HepG2 (cell line): ENCODE results near the gene HRG. TPM values are rescaled to one million over a fixed set of nuclear protein-coding genes. Genes with fewer than 3 reads are reported as not detected.

Source experiments
- GFI1 ChIP-seq: sonication (generic); formaldehyde crosslinking; IDR thresholded peaks from 2 replicates; pipeline ENCODE4 v1.5.0; 2020; ENCODE audit warnings: missing genetic modification reagents, mild to moderate bottlenecking, borderline replicate concordance
- HMG20B ChIP-seq: conservative IDR thresholded peaks from 2 replicates; pipeline ENCODE4 v1.6.1; 2016; ENCODE audit warnings: missing genetic modification reagents, missing compliant biosample characterization
- MAZ ChIP-seq, 2 experiments: sonication (generic) in 1 of 2; formaldehyde crosslinking in 1 of 2; IDR thresholded peaks; 2 replicates each; pipeline versions ENCODE4 v1.5.0 to v1.6.1; 2012 to 2020; ENCODE audit warnings: low read depth in 2 of 2, mild to moderate bottlenecking in 2 of 2, borderline replicate concordance in 1 of 2, improper control_type of control experiment in 1 of 2, low read length in 1 of 2, missing genetic modification reagents in 1 of 2, moderate library complexity in 1 of 2
- PHF5A ChIP-seq: IDR thresholded peaks from one replicate; pipeline ENCODE4 v1.6.1; 2018; ENCODE audit warnings: low read depth, missing genetic modification reagents; ENCODE audit not compliant: unreplicated experiment
- SUZ12 ChIP-seq: fragments of 150-350 bp; IDR thresholded peaks from 2 replicates; pipeline ENCODE4 v1.6.1; 2014; ENCODE audit warnings: low read depth, low read length
- ZBTB8A ChIP-seq: sonication (generic); formaldehyde crosslinking; IDR thresholded peaks from 2 replicates; pipeline ENCODE4 v1.4.0; 2020; ENCODE audit warnings: mild to moderate bottlenecking, low read depth, missing genetic modification reagents, borderline replicate concordance
- ZMYM2 ChIP-seq: sonication (generic); formaldehyde crosslinking; IDR thresholded peaks from 2 replicates; pipeline ENCODE4 v1.8.0; 2022; ENCODE audit warnings: mild to moderate bottlenecking, missing genetic modification reagents
- ZNF205 ChIP-seq: IDR thresholded peaks from 2 replicates; pipeline ENCODE4 v1.6.1; 2018; ENCODE audit warnings: missing biosample characterization, missing genetic modification reagents
- ZNF496 ChIP-seq: sonication (generic); formaldehyde crosslinking; IDR thresholded peaks from 2 replicates; pipeline ENCODE4 v1.8.1; 2023; ENCODE audit warnings: mild to moderate bottlenecking, moderate library complexity, missing genetic modification reagents; ENCODE audit not compliant: insufficient replicate concordance
- polyA plus RNA-seq, 8 experiments: library from polyadenylated mRNA; depleted of rRNA in 3 of 8; stranded (reverse) in 7 of 8; unstranded in 1 of 8; fragments of >200 nt; fragmentation: Illumina TruSeq in 4 of 8; extraction: Trizol in 4 of 8; gene quantifications; 2 replicates each; pipeline versions ENCODE4 v1.2.1 to v1.2.3, GENCODE V29; 2011 to 2016; ENCODE audit warnings: low read depth in 4 of 8, missing spikeins in 1 of 8, mixed read lengths in 1 of 8; ENCODE audit not compliant: insufficient read depth in 1 of 8
- total RNA-seq, 5 experiments: library from RNA; depleted of rRNA; stranded (reverse); fragments of >200 nt; fragmentation: Illumina TruSeq; extraction: Trizol; gene quantifications; 2 replicates each; pipeline ENCODE4 v1.2.3, GENCODE V29; 2016; ENCODE audit warnings: low read depth in 1 of 5
- TF ChIP-seq, protein P1 (sequence below): sonication (generic); formaldehyde crosslinking; IDR thresholded peaks from 2 replicates; pipeline ENCODE4 v1.5.1; 2020; ENCODE audit warnings: mild to moderate bottlenecking, missing genetic modification reagents, borderline replicate concordance
- TF ChIP-seq, protein P2 (sequence below): sonication (generic); formaldehyde crosslinking; IDR thresholded peaks from 2 replicates; pipeline ENCODE4 v1.4.0; 2020; ENCODE audit warnings: missing genetic modification reagents
- TF ChIP-seq, protein P3 (sequence below), 2 experiments: IDR thresholded peaks; 2 replicates each; pipeline ENCODE4 v1.6.1; 2011 to 2012; ENCODE audit warnings: low read length in 2 of 2, borderline replicate concordance in 1 of 2, low read depth in 1 of 2, mild to moderate bottlenecking in 1 of 2, moderate library complexity in 1 of 2
- TF ChIP-seq, protein P4 (sequence below): sonication (generic); formaldehyde crosslinking; IDR thresholded peaks from 2 replicates; pipeline ENCODE4 v1.5.0; 2020; ENCODE audit warnings: missing genetic modification reagents

HRG gene
- total and polyA plus RNA-seq, 2 of the 13 experiments (the other 11 are each of a cell fraction or from before 2014, with no cell fraction given): 0.09 to 0.11 TPM

DNA sequence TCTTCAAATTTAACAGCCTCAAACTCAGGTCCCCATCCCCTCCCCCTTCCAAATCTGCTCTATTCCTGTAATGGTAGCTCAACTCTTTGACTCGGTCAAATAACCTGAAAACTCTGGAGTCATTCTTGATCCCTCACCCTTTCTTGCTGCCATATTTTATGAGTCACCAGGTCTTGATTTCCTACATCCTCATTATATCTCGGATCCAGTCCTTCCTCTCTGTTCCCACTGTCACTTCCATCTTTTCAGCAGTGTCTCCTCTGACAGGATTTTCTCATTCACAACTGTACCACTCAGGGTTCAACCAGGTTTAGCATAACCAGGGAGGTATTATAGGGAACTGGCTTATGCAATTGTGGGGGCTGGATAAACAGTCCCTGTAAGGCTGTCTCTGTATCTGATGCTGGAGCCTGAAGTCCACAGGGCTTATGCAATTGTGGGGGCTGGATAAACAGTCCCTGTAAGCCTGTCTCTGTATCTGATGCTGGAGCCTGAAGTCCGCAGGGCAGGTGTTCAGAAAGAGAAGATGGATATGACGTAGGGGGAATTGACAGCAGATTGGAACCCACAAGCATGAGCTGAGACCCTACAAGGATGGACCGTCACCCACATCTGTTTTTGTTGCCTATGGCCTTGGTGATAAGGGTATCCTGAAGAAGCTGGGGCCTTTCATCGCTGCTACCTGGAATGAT, 34.7 kb upstream of the HRG start (continued):
- TF ChIP-seq PHF5A (CRISPR knock-in tag): no peak
- peak; percentile 80; the same call in 1 of the 2 replicates for TF ChIP-seq MAZ (IDR thresholded peaks at IDR 0.05; ENCODE audit: borderline replicate concordance, low read depth, low read length)
- TF ChIP-seq MAZ (CRISPR knock-in tag; IDR thresholded peaks at IDR 0.05; ENCODE audit: low read depth): peak; percentile 86
- peak; percentile 65; the same call in 1 of the 2 replicates for TF ChIP-seq ZNF205 (CRISPR knock-in tag)
- TF ChIP-seq ZMYM2 (CRISPR knock-in tag): no peak
- TF ChIP-seq, protein P1, sequence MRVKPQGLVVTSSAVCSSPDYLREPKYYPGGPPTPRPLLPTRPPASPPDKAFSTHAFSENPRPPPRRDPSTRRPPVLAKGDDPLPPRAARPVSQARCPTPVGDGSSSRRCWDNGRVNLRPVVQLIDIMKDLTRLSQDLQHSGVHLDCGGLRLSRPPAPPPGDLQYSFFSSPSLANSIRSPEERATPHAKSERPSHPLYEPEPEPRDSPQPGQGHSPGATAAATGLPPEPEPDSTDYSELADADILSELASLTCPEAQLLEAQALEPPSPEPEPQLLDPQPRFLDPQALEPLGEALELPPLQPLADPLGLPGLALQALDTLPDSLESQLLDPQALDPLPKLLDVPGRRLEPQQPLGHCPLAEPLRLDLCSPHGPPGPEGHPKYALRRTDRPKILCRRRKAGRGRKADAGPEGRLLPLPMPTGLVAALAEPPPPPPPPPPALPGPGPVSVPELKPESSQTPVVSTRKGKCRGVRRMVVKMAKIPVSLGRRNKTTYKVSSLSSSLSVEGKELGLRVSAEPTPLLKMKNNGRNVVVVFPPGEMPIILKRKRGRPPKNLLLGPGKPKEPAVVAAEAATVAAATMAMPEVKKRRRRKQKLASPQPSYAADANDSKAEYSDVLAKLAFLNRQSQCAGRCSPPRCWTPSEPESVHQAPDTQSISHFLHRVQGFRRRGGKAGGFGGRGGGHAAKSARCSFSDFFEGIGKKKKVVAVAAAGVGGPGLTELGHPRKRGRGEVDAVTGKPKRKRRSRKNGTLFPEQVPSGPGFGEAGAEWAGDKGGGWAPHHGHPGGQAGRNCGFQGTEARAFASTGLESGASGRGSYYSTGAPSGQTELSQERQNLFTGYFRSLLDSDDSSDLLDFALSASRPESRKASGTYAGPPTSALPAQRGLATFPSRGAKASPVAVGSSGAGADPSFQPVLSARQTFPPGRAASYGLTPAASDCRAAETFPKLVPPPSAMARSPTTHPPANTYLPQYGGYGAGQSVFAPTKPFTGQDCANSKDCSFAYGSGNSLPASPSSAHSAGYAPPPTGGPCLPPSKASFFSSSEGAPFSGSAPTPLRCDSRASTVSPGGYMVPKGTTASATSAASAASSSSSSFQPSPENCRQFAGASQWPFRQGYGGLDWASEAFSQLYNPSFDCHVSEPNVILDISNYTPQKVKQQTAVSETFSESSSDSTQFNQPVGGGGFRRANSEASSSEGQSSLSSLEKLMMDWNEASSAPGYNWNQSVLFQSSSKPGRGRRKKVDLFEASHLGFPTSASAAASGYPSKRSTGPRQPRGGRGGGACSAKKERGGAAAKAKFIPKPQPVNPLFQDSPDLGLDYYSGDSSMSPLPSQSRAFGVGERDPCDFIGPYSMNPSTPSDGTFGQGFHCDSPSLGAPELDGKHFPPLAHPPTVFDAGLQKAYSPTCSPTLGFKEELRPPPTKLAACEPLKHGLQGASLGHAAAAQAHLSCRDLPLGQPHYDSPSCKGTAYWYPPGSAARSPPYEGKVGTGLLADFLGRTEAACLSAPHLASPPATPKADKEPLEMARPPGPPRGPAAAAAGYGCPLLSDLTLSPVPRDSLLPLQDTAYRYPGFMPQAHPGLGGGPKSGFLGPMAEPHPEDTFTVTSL (CRISPR knock-in tag): peak; percentile 81; the same call in 1 of the 2 replicates
- TF ChIP-seq HMG20B (CRISPR knock-in tag): peak; percentile 71; the same call in 1 of the 2 replicates
- peak; percentile 93 for TF ChIP-seq GFI1 (CRISPR knock-in tag)
- TF ChIP-seq, protein P2, sequence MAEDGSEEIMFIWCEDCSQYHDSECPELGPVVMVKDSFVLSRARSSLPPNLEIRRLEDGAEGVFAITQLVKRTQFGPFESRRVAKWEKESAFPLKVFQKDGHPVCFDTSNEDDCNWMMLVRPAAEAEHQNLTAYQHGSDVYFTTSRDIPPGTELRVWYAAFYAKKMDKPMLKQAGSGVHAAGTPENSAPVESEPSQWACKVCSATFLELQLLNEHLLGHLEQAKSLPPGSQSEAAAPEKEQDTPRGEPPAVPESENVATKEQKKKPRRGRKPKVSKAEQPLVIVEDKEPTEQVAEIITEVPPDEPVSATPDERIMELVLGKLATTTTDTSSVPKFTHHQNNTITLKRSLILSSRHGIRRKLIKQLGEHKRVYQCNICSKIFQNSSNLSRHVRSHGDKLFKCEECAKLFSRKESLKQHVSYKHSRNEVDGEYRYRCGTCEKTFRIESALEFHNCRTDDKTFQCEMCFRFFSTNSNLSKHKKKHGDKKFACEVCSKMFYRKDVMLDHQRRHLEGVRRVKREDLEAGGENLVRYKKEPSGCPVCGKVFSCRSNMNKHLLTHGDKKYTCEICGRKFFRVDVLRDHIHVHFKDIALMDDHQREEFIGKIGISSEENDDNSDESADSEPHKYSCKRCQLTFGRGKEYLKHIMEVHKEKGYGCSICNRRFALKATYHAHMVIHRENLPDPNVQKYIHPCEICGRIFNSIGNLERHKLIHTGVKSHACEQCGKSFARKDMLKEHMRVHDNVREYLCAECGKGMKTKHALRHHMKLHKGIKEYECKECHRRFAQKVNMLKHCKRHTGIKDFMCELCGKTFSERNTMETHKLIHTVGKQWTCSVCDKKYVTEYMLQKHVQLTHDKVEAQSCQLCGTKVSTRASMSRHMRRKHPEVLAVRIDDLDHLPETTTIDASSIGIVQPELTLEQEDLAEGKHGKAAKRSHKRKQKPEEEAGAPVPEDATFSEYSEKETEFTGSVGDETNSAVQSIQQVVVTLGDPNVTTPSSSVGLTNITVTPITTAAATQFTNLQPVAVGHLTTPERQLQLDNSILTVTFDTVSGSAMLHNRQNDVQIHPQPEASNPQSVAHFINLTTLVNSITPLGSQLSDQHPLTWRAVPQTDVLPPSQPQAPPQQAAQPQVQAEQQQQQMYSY (CRISPR knock-in tag): no peak
- TF ChIP-seq SUZ12: no peak
- TF ChIP-seq, protein P3, sequence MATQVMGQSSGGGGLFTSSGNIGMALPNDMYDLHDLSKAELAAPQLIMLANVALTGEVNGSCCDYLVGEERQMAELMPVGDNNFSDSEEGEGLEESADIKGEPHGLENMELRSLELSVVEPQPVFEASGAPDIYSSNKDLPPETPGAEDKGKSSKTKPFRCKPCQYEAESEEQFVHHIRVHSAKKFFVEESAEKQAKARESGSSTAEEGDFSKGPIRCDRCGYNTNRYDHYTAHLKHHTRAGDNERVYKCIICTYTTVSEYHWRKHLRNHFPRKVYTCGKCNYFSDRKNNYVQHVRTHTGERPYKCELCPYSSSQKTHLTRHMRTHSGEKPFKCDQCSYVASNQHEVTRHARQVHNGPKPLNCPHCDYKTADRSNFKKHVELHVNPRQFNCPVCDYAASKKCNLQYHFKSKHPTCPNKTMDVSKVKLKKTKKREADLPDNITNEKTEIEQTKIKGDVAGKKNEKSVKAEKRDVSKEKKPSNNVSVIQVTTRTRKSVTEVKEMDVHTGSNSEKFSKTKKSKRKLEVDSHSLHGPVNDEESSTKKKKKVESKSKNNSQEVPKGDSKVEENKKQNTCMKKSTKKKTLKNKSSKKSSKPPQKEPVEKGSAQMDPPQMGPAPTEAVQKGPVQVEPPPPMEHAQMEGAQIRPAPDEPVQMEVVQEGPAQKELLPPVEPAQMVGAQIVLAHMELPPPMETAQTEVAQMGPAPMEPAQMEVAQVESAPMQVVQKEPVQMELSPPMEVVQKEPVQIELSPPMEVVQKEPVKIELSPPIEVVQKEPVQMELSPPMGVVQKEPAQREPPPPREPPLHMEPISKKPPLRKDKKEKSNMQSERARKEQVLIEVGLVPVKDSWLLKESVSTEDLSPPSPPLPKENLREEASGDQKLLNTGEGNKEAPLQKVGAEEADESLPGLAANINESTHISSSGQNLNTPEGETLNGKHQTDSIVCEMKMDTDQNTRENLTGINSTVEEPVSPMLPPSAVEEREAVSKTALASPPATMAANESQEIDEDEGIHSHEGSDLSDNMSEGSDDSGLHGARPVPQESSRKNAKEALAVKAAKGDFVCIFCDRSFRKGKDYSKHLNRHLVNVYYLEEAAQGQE (IDR thresholded peaks at IDR 0.05; ENCODE audit: borderline replicate concordance in 1 of 2, low read depth in 1 of 2, low read length in 2 of 2): peak in 1 of 2 experiments; percentile 60; a peak in 1 of 4 replicates
- TF ChIP-seq, protein P4, sequence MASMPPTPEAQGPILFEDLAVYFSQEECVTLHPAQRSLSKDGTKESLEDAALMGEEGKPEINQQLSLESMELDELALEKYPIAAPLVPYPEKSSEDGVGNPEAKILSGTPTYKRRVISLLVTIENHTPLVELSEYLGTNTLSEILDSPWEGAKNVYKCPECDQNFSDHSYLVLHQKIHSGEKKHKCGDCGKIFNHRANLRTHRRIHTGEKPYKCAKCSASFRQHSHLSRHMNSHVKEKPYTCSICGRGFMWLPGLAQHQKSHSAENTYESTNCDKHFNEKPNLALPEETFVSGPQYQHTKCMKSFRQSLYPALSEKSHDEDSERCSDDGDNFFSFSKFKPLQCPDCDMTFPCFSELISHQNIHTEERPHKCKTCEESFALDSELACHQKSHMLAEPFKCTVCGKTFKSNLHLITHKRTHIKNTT (CRISPR knock-in tag): no peak
- TF ChIP-seq ZNF496 (CRISPR knock-in tag): no peak
- no peak for TF ChIP-seq ZBTB8A (CRISPR knock-in tag)
